RKO (cell line): ENCODE measurements around the gene ARFGEF3.

Experiments
- DNase-seq: peaks from one replicate; pipeline ENCODE4 v3.0.0-alpha.2; 2016; ENCODE audit warnings: low spot score

Gene ARFGEF3

GRCh38 chr6:138277835-138278234 lies 116.1 kb downstream of the ARFGEF3 start:
- no peak for DNase-seq

- peak; percentile 16 for DNase-seq
Measured at GRCh38 chr6:138278326-138278725, 116.6 kb downstream of the ARFGEF3 start.

- no peak for DNase-seq
Measured at GRCh38 chr6:138285800-138286199, 124.1 kb downstream of the ARFGEF3 start.

- DNase-seq = no peak
Measured at GRCh38 chr6:138286698-138287097, 125.0 kb downstream of the ARFGEF3 start.

- no peak for DNase-seq
Measured at GRCh38 chr6:138287144-138287955, 125.6 kb downstream of the ARFGEF3 start.

GRCh38 chr6:138288428-138289085 lies 126.8 kb downstream of the ARFGEF3 start:
- peak; percentile 58 for DNase-seq

- no peak for DNase-seq
Measured at GRCh38 chr6:138289739-138290138, 128.0 kb downstream of the ARFGEF3 start.

GRCh38 chr6:138290423-138290962 lies 128.8 kb downstream of the ARFGEF3 start:
- no peak for DNase-seq

- no peak for DNase-seq
Measured at GRCh38 chr6:138291036-138291848, 129.5 kb downstream of the ARFGEF3 start.

- no peak for DNase-seq
Measured at GRCh38 chr6:138291849-138292181, 130.1 kb downstream of the ARFGEF3 start.

GRCh38 chr6:138292482-138292881 lies 130.7 kb downstream of the ARFGEF3 start:
- no peak for DNase-seq

- DNase-seq = no peak
Measured at GRCh38 chr6:138293428-138294395, 132.0 kb downstream of the ARFGEF3 start.

GRCh38 chr6:138296381-138296780 lies 134.6 kb downstream of the ARFGEF3 start:
- no peak for DNase-seq

GRCh38 chr6:138296786-138297185 lies 135.0 kb downstream of the ARFGEF3 start:
- no peak for DNase-seq

GRCh38 chr6:138297761-138298298 lies 136.1 kb downstream of the ARFGEF3 start:
- no peak for DNase-seq

GRCh38 chr6:138300469-138300868 lies 138.7 kb downstream of the ARFGEF3 start:
- DNase-seq = no peak

- no peak for DNase-seq
Measured at GRCh38 chr6:138302554-138302953, 140.8 kb downstream of the ARFGEF3 start.

- no peak for DNase-seq
Measured at GRCh38 chr6:138307352-138307751, 145.6 kb downstream of the ARFGEF3 start.

GRCh38 chr6:138307816-138308730 lies 146.3 kb downstream of the ARFGEF3 start:
- DNase-seq = no peak

- DNase-seq = no peak
Measured at GRCh38 chr6:138308731-138309110, 147.0 kb downstream of the ARFGEF3 start.
